GM18499 (cell line): ENCODE data around the gene SCUBE2.

ENCODE experiments used
- ATAC-seq: cut with Tn5 transposase; IDR thresholded peaks from one replicate; pipeline ENCODE4 v1.9.1; 2021; ENCODE audit warnings: moderate number of reproducible peaks; ENCODE audit not compliant: insufficient read depth, unreplicated experiment

SCUBE2 gene

DNA sequence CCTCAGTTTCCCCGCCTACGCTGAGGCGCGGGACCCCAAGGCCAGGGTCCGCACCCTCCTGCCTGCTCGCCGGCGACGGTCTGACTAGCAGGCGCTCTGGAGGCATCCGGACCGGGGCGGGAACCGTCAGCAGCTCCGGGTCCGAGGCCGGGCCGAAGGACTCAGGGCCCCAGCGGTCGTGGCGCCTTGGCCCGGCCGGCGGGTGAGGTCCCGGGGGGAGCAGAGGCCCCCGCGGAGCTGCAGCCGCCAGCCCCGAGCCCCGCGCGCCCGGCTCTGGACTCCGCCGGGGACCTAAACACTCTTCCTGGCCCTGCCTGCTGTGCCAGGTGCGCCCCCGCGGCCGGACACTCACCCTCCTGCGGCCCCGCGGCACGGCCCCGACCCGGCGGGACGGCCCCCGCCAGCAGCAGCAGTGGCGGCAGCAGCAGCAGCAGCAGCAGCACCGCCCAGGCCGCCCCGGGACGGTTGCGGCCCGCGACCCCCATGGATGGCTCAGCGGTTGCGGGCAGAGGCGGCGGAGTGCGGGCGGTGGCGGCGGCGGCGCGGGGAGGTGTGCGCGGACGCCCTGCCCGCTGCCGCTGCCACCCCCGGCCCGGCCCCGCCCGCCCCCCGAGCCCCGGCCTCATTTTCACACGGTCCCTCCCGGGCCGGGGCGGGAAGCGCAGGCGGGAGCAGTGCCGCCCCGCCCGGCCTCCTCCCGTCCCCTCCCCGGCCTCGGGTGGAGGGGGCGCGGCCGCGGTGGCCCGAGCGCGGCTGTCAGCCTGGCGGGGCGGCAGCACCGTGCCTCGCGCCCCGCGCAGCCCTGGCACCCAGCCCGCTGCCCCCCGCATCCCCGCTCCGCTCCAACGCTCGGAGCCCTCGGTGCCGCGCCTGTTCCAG lies at the start of gene SCUBE2:
Gene SCUBE2 (minus strand): TSS at position 556 of the 879 bp plus-strand sequence. CDS start 71 bp downstream, at position 485.
- no peak for ATAC-seq

GRCh38 chr11:9141186-9141585 lies 49.8 kb upstream of the SCUBE2 start:
- no peak for ATAC-seq

DNA sequence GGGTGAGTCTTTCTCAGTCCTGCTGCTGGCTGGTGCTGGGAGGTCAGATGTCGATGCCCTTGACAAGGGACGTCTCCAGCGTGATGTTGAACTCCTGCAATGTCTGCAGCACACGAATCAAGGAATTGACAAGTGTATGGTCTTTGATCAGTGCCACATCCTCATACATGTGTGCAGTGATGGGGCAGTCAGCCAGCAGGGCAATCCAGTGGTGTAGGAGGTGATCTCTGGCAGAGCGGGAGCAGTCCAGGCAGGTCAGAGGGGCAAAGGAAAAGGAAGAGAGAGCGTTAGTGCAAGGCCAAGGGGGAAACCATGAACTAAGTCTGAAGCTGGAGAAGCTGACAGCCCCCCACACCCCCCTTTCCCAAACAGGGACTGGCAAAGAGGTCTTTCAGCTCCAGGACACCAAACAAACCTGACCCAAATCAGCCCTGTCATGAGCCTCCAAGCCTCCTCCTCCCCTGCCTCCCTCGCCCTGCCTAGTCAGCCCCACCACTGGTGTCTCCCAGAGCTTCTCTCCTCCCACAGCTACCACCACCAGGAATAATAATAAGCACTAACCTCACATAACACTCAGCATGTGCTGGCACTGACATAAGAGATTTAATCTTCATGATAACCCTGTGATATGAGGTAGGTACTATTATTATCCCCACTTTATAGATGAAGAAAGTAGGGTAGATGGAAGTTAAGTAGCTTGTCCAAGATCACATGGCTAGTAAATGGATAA lies 48.4 kb upstream of the SCUBE2 start:
- ATAC-seq = no peak

GRCh38 chr11:9138612-9139579 lies 47.5 kb upstream of the SCUBE2 start:
- no peak for ATAC-seq

- no peak for ATAC-seq
These were observed 46.7 kb upstream of the SCUBE2 start for GRCh38 chr11:9138133-9138453.

GRCh38 chr11:9137293-9138132 lies 46.1 kb upstream of the SCUBE2 start:
- ATAC-seq = no peak

DNA sequence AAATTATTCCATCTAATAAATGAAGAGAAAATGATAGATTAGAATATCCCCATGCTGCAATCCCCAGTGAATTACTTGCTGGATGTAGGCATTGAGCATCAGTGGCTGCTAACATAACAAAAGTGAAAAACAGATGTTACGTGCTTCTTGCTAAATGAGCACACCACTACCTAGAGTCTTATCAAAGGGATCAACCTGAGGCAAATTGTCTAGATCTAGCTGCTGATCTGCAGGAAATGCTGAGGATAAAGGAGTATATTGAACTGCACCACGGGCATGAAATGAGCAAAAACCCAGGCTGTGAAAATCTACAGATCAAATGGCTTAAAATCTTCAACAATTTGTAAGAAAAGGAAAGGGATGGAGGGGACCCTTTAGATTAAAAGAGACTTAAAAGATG lies 45.3 kb upstream of the SCUBE2 start:
- ATAC-seq = no peak

DNA sequence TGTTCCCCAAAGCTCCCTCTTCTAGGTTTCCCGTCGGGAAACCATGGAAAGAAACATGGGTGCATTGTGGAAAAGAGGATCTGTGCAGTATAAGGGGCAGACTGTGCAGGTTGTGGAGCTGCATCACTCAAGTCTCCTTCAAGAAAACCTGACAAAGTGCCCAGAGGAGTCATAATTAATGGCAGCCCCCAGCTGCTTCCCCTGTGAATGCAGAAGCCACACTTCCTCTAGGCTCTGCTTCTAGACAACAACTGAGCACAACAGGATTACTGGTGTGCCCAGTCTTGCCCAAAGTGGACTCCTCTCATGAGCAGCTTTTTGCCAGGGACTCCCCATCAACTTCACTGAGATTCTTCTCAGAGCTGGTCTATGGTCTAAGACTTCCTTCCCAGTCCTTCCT lies 42.6 kb upstream of the SCUBE2 start:
- no peak for ATAC-seq

GRCh38 chr11:9132203-9132878 lies 40.9 kb upstream of the SCUBE2 start:
- no peak for ATAC-seq

DNA sequence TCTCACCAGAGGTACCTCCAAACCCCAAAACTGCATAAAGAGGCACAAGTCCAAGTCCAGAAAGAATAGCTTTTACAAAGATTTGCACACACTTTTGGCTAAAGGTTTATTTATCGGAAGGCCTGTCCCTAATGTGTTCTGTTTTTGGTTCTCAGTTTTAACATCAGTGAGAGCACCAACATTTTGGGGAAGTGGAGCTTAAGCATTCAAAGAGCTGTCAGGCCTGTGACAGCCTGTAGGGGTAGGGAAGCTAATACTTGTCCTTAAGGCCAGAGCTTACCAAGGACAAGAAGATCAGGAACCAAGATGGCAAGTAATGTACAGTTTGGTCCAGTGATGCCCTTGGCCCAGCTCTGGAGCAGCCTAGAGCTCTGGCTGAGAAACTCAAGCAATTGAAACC lies 38.9 kb upstream of the SCUBE2 start:
- ATAC-seq = no peak

GRCh38 chr11:9126636-9127035 lies 35.2 kb upstream of the SCUBE2 start:
- no peak for ATAC-seq

DNA sequence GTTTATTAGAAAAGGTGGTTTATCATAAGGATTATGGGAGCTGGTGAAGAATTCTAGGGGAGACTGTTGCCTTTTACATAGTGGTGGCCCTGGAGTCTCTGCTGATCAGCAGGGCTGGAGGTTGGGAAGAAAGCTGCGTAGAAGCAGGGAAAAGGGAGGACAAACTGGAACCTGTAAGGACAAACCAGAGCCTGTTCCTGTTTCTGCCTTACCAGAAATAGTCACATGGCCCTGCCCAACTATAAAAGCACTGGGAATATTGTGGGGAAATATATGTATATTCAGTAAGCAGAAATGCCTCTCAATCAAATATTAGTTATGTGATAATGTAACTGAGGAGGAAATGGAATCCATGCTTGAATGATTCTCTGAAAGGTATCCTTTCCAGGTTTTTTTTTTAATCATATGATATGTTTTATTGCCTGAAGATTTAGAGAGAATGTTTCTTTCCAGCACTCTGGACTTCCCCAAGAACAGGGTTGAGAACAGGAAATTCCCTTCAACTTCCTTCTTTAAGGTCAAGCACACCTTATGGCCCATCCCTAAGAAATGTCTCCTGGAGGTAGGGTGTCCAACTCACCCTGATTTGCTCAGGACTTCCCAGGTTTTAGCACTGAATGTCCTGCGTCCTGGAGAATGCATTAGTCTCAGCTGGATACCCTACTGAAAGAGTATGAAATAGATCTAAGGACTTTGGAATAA lies 33.9 kb upstream of the SCUBE2 start:
- no peak for ATAC-seq

DNA sequence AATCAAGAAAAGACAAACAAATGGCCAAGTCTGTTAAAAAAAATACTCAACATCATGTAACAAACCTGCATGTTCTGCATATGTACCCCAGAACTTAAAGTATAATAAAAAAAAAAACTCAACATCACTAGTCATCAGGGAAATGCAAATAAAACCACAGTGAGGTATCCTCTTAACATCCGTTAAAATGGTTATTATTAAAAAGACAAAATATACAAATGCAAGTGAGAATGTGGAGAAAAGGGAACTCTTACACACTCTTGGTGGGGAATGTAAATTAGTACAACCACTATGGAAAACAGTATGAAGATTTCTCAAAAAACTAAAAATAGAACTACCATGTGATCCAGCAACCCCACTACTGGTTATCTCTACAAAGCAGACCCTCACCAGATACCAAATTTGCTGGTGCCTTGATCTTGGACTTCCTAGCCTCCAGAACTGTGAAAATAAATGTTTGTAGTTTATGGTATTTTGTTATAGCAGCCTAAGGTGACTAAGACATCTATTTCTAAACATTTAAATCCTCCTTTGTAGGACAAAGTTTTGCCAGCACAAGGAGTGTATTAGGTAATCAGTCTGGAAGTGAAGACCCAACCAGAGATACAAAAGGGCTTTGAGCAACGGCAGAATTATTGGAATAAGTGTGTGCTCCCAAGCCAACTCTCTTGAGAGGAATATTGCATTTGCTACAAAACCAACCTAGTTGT lies 32.4 kb upstream of the SCUBE2 start:
- no peak for ATAC-seq

- no peak for ATAC-seq
These were observed 30.0 kb upstream of the SCUBE2 start for GRCh38 chr11:9121469-9121796.

DNA sequence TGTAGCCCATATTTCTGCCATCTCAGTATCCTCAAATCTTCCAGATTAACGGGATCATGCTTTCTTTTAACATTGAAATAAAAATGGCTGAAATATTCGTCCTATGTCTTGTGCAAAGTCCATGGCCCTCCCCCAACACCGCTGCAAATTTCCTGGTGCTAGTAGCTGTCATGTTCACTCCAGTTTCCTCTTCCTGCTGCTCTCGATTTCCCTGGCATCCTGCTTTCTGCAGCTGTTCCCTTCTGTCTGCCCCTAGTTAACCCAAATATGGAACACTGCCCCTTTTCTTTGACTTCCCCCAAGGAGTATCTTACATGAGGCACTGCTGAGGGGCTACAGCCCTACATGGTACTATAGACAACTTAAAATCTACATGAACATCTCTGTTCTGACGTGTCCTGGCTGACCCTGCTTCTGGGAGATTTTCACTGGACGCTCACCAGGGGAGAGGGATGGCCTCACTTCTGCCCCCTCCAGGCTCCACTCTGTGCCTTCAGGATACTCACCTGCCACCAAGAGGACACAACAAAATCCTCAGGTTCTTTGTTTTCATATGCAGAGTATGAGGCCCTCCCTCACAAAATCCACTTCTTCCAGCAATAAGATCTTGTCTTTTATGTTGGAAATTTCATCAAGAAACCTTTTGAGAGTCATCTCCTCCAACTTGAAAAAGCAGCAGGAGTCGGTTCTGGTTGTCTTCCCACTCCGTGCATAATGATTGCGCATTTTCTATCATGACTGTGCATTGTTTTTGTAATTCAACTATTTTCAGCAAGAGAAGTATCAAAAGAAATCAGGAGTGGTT lies 29.5 kb upstream of the SCUBE2 start:
- no peak for ATAC-seq

- ATAC-seq = no peak
These were observed 26.9 kb upstream of the SCUBE2 start for GRCh38 chr11:9118277-9118676.

DNA sequence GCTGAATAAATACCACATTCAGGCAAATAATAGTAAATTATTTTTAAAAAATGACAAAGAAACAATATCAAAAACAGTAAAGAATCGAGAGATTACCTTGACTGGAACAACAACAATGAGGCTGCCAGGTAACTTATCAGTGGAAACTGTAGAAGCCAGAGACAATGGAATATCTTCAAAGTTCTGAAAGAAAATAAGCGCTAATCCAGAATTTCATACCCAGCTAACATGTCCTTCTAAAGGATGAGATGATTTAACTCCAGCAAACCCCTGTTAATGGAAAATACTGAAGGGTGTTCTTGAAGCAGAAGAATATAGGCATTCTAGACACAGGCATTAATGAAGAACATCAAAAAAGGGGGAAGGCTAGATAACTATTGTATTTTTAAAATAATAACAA lies 20.7 kb upstream of the SCUBE2 start:
- no peak for ATAC-seq
